ENCODE results near the gene CDK12.

DNA sequence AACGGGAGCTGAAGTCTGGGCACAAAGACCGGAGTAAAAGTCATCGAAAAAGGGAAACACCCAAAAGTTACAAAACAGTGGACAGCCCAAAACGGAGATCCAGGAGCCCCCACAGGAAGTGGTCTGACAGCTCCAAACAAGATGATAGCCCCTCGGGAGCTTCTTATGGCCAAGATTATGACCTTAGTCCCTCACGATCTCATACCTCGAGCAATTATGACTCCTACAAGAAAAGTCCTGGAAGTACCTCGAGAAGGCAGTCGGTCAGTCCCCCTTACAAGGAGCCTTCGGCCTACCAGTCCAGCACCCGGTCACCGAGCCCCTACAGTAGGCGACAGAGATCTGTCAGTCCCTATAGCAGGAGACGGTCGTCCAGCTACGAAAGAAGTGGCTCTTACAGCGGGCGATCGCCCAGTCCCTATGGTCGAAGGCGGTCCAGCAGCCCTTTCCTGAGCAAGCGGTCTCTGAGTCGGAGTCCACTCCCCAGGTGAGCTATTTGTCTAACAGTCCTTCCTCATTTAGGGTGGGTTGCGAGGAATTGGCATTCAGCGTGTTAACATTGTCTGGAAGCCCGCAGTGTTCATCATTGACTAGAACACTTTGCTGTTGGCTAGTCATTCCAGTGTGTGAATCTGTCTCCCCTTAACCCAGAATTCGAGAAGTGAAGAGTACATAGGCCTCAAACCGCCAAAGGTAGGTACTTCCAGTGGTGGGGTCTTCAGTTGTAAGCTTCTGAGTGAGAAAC, 1.5 kb downstream of the CDK12 start:
- TF ChIP-seq POLR2A (IDR thresholded peaks at IDR 0.05) = no peak
- TF ChIP-seq, protein P1, sequence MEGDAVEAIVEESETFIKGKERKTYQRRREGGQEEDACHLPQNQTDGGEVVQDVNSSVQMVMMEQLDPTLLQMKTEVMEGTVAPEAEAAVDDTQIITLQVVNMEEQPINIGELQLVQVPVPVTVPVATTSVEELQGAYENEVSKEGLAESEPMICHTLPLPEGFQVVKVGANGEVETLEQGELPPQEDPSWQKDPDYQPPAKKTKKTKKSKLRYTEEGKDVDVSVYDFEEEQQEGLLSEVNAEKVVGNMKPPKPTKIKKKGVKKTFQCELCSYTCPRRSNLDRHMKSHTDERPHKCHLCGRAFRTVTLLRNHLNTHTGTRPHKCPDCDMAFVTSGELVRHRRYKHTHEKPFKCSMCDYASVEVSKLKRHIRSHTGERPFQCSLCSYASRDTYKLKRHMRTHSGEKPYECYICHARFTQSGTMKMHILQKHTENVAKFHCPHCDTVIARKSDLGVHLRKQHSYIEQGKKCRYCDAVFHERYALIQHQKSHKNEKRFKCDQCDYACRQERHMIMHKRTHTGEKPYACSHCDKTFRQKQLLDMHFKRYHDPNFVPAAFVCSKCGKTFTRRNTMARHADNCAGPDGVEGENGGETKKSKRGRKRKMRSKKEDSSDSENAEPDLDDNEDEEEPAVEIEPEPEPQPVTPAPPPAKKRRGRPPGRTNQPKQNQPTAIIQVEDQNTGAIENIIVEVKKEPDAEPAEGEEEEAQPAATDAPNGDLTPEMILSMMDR (IDR thresholded peaks at IDR 0.05 in 4 of 5, conservative IDR thresholded peaks at IDR 0.05 in 1 of 5) = no peak

Data from gastrocnemius medialis (tissue), 4 donors.